NCI-H187 treated with DMSO at 0.1 percent for 48 hours (cell line): ENCODE results near the gene ABCC12.

ENCODE experiments used
- DNase-seq: peaks from one replicate; lab custom pipeline; 2025; lab: John Stamatoyannopoulos, UW

ABCC12 gene

DNA sequence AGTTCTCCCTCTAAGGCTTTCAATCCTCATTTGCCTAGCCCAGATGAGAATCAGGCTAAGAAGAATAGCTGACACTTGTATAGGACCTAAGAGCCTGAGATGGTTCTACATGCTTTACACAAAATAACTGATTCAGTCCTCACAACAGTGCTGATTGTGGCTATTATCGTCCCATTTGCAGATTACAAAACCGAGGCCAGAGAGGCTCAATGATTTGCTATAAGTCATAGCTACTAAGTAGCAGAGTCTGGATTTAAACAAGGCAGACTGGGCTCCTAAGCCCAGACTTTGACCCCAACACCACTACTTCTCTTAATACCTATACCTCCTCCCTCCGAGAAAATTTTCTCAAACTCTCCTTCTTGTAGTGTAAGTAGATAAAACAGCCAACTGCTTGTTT, 23.1 kb downstream of the ABCC12 start:
- DNase-seq = no peak

GRCh38 chr16:48131201-48131935, 24.4 kb downstream of the ABCC12 start:
- DNase-seq = no peak

DNA sequence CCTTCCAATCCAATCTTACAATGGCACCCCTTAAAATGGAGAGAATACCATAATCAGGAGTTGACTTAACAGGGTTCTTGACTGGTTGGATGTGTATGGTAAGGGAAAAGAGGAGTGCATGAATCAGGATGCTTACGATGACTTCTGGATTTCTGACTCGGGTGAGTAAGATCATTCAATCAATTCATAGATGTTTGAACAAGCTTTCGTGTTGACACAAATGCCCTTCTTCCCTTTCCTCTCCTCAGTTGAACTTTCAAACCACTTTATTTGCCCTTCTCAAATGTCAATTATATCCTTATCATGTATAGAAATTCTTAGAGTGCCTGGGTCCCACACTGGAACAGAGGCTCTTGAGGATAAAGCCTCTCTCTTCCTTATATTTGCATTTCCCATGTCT, 25.9 kb downstream of the ABCC12 start:
- no peak for DNase-seq

GRCh38 chr16:48128769-48129168, 27.0 kb downstream of the ABCC12 start:
- DNase-seq = no peak

DNA sequence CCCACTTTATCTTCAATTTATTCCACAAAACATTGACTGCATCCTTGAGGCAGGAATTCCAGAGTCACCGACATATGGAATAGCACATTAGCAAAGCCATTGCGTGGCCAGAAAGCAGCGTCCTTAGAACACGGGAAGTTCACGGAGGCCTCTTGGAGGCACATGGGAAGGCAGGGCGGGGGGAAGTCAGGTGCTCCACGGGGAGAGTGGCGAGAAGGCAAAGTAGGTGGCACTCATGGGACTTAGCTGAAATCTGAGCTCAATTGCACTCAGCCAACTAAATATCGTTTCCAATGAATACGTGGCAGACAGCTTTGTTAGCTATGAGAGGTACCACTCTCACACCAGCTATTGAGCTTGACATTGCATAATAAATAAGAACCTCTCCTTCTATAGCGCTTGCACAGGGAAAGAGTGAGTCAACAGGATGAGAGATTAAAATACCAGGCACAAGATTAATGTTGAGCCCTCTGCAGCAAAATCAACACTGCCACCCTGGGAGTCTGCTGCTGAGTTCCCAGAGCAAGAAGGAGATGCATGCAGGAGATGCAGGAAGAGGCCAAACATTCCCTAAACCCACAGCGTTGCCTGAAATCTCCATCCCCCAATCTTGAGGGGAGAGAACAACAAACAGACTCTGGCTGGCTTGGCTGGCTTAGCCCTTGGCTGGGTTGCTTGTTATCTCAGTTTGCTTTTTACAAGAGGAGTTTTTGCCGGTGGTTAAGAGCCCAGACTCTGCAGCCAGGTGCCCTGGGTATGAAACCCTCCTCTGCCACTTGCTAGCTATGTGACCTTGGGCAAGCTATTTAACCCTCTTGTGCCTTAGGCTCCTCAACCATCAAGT, 28.8 kb downstream of the ABCC12 start:
- DNase-seq = peak; percentile 62

DNA sequence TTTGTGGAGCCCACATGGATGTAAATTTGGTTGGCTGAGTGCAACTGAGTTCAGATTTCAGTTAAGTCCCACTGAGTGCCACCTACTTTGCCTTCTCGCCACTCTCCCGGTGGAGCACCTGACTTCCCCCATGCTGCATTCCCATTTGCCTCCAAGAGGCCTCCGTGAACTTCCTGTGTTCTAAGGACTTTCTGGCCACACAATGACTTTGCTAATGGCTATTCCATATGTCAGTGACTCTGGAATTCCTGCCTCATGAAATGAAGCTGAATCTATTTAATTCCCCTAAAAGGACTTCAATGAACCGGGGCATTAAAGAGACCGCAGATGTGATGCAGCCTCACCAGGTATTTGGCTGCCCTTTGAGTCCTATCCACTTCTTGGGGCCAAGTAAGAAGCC, 29.9 kb downstream of the ABCC12 start:
- DNase-seq = no peak

- no peak for DNase-seq
Observed at GRCh38 chr16:48124266-48124665, 31.5 kb downstream of the ABCC12 start.

GRCh38 chr16:48123104-48123788, 32.5 kb downstream of the ABCC12 start:
- DNase-seq = no peak

DNA sequence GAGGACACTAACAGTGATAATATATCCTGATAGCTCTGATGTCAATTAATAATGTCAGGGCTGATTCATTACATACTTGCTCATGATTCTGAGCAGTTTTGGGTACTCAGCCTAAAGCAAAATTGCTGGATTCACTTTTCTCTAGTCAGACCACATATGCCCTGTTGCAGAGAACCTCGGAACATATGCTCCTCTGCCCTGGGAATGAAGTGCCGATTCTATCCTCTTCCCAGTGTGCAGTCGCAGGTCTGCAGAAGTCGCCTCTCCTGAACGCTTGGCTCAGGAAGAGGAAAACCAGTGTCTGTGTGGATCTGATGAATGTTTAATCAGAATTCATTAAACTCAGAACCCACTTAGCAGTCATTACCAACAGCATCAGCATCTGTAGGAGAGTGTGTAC, 34.5 kb downstream of the ABCC12 start:
- no peak for DNase-seq

GRCh38 chr16:48118841-48119240, 37.0 kb downstream of the ABCC12 start:
- no peak for DNase-seq

DNA sequence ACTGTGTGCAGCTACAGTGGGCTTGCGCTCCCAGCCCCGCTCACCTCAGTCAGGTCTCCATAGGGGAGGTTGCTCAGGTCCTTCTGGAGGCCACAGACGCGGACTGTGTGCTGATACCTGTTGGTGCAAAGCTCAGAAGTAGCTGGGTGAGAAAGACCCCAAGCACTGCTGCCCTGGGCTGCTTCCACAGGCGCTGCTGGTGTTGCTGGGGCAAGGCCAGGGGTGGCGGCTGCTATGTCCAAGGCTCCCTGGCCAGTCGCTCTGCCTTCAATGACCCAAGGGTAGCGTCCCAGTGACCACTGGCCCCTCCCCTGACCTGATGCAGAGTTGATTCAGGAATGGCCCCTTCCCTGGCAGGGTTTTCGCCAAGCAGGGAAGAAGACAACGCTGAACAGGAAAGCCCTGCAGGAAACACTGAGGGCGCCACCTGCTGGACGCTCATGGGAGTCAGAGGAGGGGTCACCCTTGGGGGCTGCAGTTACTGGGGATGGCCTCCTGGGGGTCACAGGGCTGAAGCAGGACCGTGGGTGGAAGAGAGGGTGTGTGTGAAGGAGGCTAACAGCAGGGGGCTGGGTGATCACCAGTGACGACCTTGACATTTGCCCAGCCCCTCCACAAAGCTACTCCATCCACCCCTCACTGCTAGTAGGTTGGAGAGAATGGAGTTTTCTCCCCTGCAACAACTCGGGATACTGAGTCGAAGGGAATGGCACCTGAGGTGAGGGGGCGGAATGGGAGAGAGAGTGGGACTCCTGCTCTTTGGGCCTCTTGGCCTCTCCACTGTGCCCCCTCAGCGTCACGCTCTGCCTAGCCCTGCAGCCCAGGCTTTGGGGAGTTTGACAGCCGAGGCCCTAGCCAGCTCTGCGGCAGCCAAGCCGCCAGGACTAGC, 38.3 kb downstream of the ABCC12 start:
- no peak for DNase-seq

- DNase-seq = no peak
Observed at GRCh38 chr16:48115299-48115698, 40.5 kb downstream of the ABCC12 start.

- DNase-seq = no peak
Observed at GRCh38 chr16:48114410-48114809, 41.4 kb downstream of the ABCC12 start.

- DNase-seq = no peak
Observed at GRCh38 chr16:48113471-48113870, 42.3 kb downstream of the ABCC12 start.

DNA sequence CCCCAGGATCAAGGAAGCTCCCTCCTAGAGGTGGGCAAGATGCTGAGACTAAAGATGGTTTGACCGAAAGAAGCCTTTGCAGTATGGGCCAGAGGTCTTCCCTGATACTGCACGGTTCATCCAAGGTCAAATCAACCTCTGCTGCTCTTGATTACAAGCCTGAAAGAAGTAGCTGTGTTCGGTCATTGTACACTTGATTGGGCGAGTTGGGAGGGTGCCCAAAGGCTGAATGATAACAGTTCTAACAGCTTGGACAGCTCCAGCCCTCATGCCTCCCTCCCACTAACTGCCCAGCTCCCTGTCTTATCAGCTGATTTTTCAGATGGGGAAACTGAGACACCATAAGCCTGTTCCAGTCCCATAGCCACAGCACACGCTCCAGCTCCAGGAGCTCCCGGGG, 42.8 kb downstream of the ABCC12 start:
- DNase-seq = no peak

- no peak for DNase-seq
Observed at GRCh38 chr16:48112600-48112999, 43.2 kb downstream of the ABCC12 start.

- no peak for DNase-seq
Observed at GRCh38 chr16:48110982-48111381, 44.8 kb downstream of the ABCC12 start.

GRCh38 chr16:48110000-48110399, 45.8 kb downstream of the ABCC12 start:
- DNase-seq = no peak

GRCh38 chr16:48109475-48109874, 46.3 kb downstream of the ABCC12 start:
- no peak for DNase-seq

DNA sequence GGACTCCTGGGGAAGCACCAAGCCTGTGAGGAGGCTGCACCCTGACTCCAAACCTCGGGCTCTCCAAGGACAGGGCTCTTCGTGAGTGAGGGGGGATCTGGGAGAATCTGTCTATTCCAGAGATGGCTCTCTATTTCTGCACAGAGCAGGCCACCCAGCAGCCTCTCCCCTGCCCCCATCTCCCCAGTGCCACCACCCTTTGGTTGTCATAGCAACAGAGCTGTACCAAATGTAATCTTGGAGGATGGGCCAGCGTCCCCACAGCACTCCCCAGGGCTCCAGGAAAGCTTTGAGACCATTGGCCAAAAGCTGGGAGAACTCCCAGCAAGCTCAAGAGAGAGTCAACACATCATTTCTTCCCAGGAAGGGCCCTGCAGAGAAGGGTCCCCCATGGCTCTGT, 49.3 kb downstream of the ABCC12 start:
- DNase-seq = no peak
